NT2/D1 (cell line): ENCODE data around the gene LDLRAD4.

ENCODE experiments used
- SUZ12 ChIP-seq: IDR thresholded peaks from 2 replicates; pipeline ENCODE4 v1.6.1; 2011; ENCODE audit not compliant: insufficient read length, insufficient read depth; ENCODE audit errors: extremely low read depth
- YY1 ChIP-seq: IDR thresholded peaks from 2 replicates; pipeline ENCODE4 v1.6.1; 2011; ENCODE audit not compliant: insufficient read length, insufficient read depth
- ZNF274 ChIP-seq: IDR thresholded peaks from 2 replicates; pipeline ENCODE4 v1.6.1; 2011; ENCODE audit warnings: mild to moderate bottlenecking, low read depth, low read length

DNA sequence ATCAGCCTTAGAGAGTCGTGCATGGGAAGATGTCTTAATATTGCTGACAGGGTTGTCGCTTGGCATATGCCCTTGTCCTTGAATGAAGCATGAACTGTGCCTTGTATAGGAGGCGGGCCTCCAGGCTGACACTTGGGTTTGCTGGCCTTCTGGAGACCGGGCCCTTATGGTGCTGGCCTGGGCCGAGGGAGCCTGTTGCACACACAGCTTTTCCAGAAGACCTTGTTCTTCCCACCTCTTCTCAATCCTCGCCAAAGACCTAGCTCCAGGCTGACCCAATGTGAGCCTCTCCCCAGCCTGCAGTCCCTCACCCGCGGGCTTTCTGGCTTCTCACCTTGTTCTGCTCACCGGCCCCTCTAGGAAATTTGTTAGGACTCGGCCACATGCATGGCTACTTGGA, 308.7 kb downstream of the LDLRAD4 start:
- TF ChIP-seq YY1 = no peak
- no peak for TF ChIP-seq ZNF274
- TF ChIP-seq SUZ12 = no peak
